Natural killer cell treated with Interleukin-12 subunit alpha and Interleukin-12 subunit beta and Interleukin-15 and Interleukin-18, amount 100 ng/mL, for 72 hours (primary cell): Measurements from ENCODE around the gene CTIF. TPM values are rescaled to one million over a fixed set of nuclear protein-coding genes. Genes with fewer than 3 reads are reported as not detected.

Experiments
- ATAC-seq, 2 donors: fragments of 150-1000 bp; cut with Tn5 transposase in 1 of 2; sonication (Bioruptor Pico), chemical (Tn5 transposase) in 1 of 2; 2 replicates each; pipeline ENCODE4 v1.10.0; 2021
- DNase-seq: peaks from one replicate; pipeline ENCODE4 v3.0.0; 2022; ENCODE audit warnings: low spot score
- H3K27ac Mint-ChIP-seq, 2 donors: 1 replicate in 1 of 2; 2 replicates in 1 of 2; pipeline ENCODE4 v1.8.0; 2022; ENCODE audit warnings: mixed read lengths in 2 of 2, mild to moderate bottlenecking in 1 of 2, moderate library complexity in 1 of 2
- H3K27me3 Mint-ChIP-seq, 2 donors: 1 replicate in 1 of 2; 2 replicates in 1 of 2; pipeline ENCODE4 v1.8.0; 2022; ENCODE audit warnings: mixed read lengths in 2 of 2
- H3K36me3 Mint-ChIP-seq: one replicate; pipeline ENCODE4 v1.8.0; 2022; ENCODE audit warnings: mixed read lengths
- H3K4me1 Mint-ChIP-seq, 2 donors: 1 replicate in 1 of 2; 2 replicates in 1 of 2; pipeline ENCODE4 v1.8.0; 2022; ENCODE audit warnings: low read depth in 2 of 2, mixed read lengths in 2 of 2, mild to moderate bottlenecking in 1 of 2
- H3K4me3 Mint-ChIP-seq: one replicate; pipeline ENCODE4 v1.8.0; 2022; ENCODE audit warnings: mixed read lengths
- H3K9me3 Mint-ChIP-seq: 2 replicates; pipeline ENCODE4 v1.8.0; 2022; ENCODE audit warnings: mixed read lengths
- total RNA-seq, 2 donors: library from RNA; stranded (reverse); gene quantifications; one replicate each; pipeline ENCODE4 v1.2.3, GENCODE V29; 2022

Gene CTIF
- total RNA-seq, 2 donors from 2014 or later, result 8.4 to 13.0 TPM

DNA sequence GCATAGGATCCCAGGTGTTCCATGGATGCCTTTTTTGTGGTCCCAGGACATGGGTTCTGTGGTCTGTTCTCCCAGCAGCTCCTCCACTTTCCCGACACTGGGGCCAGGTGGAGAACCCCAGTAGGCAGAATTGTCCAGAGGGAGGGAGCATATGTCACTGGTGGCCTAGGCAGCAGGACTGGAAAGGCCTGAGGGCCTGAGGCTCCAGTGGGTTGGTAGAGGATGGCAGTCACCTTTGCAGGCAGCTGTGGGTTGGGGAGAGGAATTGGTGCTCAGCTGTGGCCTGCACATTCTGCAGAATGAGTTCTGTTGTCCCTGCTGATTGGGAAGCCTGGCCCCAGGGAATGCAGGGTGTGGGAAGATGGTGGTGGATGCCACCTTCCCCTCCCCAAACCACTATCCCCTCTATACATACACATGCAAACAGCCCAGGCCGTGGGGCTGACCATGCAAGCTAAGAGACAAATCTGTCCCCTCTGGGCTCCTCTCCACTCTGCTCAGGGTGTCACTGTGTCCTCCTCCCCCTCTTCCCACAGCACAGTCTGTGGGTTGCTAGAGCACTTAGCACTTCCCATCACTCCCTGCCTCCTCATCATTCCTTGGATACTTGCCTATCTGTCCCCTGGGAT lies 11.4 kb downstream of the CTIF start:
- Mint-ChIP-seq H3K4me3 (no peak overlapping the region), H3K27ac (no peak overlapping the region), H3K36me3 (no peaks in the 10 kb centered on the region), H3K9me3 (no peaks in the 10 kb centered on the region), H3K4me1 (no peaks in the 10 kb centered on the region), H3K27me3 (peaks cover 0 to under 1% of the 10 kb centered on the region in 2 donors)
- no peak for DNase-seq
- ATAC-seq, result no peak

DNA sequence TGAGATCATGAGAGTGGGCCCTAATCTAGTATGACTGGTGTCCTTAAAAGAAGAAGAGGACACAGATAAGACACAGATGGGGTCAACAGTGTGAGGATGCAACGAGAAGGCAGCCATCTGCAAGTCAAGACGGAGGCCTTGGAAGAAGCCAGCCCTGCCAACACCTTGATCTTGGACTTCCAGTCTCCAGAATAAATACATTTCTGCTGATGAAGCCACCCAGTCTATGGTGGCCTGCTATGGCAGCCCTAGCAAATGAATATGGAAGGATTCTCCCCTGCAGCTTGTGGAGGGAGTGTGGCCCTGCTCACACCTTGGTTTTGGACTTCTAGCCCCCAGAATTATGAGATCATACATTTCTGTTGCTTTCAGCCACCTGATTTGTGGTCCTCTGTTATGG lies 12.3 kb downstream of the CTIF start:
- Mint-ChIP-seq H3K4me3 (no peak overlapping the region), H3K36me3 (no peaks in the 10 kb centered on the region)
- no peak for ATAC-seq

DNA sequence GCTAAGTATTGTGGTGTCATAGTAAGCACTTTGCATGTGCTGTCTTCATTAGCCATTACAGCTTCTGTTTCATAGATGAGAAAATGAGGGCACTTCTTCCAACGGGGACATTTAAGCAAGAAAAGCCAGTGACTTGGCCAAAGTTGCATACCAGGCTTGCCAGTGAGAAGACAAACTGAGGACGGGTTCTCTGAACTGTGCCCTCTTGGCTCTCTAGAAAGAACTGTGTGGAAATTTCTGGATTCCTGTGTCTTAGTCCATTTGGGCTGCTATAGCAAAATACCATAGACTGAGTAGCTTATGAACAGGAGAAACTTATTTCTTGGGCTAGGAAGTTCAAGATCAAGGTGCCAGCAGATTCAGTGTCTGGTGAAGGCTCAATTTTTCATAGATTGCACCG lies 13.3 kb downstream of the CTIF start:
- Mint-ChIP-seq H3K9me3 (no peaks in the 10 kb centered on the region), H3K36me3 (no peaks in the 10 kb centered on the region), H3K4me1 (no peaks in the 10 kb centered on the region), H3K27ac (no peak overlapping the region), H3K4me3 (no peak overlapping the region), H3K27me3 (no peaks in the 10 kb centered on the region)
- DNase-seq (no peak), ATAC-seq (no peak)

More for the DNA sequence above, 12.3 kb downstream of the CTIF start:
- H3K27ac Mint-ChIP-seq, result no peak overlapping the region
- no peaks in the 10 kb centered on the region for H3K4me1 Mint-ChIP-seq
- DNase-seq, result no peak
- no peaks in the 10 kb centered on the region for H3K27me3 Mint-ChIP-seq
- no peaks in the 10 kb centered on the region for H3K9me3 Mint-ChIP-seq

GRCh38 chr18:48553236-48553635 lies 14.4 kb downstream of the CTIF start:
- Mint-ChIP-seq H3K27me3 (peaks cover 0 to 2% of the 10 kb centered on the region in 2 donors), H3K36me3 (no peaks in the 10 kb centered on the region), H3K9me3 (no peaks in the 10 kb centered on the region), H3K4me1 (no peaks in the 10 kb centered on the region), H3K4me3 (no peak overlapping the region), H3K27ac (no peak overlapping the region)
- DNase-seq, result no peak
- ATAC-seq, result no peak

GRCh38 chr18:48554610-48555400 lies 16.0 kb downstream of the CTIF start:
- ATAC-seq (no peak), DNase-seq (no peak)
- H3K27me3 Mint-ChIP-seq, result peaks cover 0 to 2% of the 10 kb centered on the region in 2 donors
- no peaks in the 10 kb centered on the region for H3K36me3 Mint-ChIP-seq
- no peak overlapping the region for H3K4me3 Mint-ChIP-seq
- no peak overlapping the region for H3K27ac Mint-ChIP-seq
- H3K4me1 Mint-ChIP-seq, result no peaks in the 10 kb centered on the region
- H3K9me3 Mint-ChIP-seq, result no peaks in the 10 kb centered on the region

DNA sequence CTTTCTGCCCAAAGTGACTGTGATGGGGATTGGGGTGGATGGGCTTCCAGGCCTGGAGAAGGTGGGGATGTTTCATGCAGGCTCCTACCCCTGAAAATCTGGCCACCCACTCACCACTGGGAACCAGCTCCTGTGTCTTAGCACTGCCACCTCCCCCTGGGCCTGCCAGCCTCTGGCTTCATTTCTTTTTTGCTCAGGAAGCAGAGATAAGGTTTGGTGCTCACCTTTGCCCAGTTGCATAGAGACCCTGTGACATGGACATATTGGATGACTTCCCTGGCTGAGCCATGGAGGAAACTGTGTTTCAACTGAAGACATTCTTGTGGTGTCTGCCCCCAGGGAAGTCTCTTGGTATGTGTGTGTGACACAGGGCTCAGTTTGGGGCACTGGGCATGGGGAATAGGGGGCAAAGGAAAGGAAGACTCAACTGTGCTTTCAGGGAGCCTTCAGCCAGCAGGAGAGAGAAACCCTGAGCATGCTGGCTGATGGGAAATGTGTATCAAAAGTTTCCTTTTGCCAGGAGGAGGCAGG lies 16.7 kb downstream of the CTIF start:
- H3K9me3 Mint-ChIP-seq, result no peaks in the 10 kb centered on the region
- H3K4me3 Mint-ChIP-seq, result no peak overlapping the region
- no peak overlapping the region for H3K27ac Mint-ChIP-seq
- no peak for ATAC-seq
- no peaks in the 10 kb centered on the region for H3K36me3 Mint-ChIP-seq
- peaks cover 0 to 2% of the 10 kb centered on the region in 2 donors for H3K27me3 Mint-ChIP-seq
- H3K4me1 Mint-ChIP-seq, result no peaks in the 10 kb centered on the region
- DNase-seq, result no peak

GRCh38 chr18:48557640-48558174 lies 18.9 kb downstream of the CTIF start:
- H3K4me1 Mint-ChIP-seq, result no peaks in the 10 kb centered on the region
- no peak for ATAC-seq
- no peak for DNase-seq
- no peaks in the 10 kb centered on the region for H3K36me3 Mint-ChIP-seq
- H3K27ac Mint-ChIP-seq, result no peak overlapping the region
- no peaks in the 10 kb centered on the region for H3K9me3 Mint-ChIP-seq
- H3K27me3 Mint-ChIP-seq, result peaks cover 0 to 2% of the 10 kb centered on the region in 2 donors
- no peak overlapping the region for H3K4me3 Mint-ChIP-seq

- Mint-ChIP-seq H3K27me3 (peaks cover 0 to 2% of the 10 kb centered on the region in 2 donors), H3K27ac (no peak overlapping the region), H3K36me3 (no peaks in the 10 kb centered on the region), H3K4me3 (no peak overlapping the region), H3K9me3 (no peaks in the 10 kb centered on the region), H3K4me1 (no peaks in the 10 kb centered on the region)
- DNase-seq, result no peak
- ATAC-seq, result no peak
These were observed 19.4 kb downstream of the CTIF start for GRCh38 chr18:48558248-48558647.

- Mint-ChIP-seq H3K36me3 (no peaks in the 10 kb centered on the region), H3K27ac (no peak overlapping the region), H3K27me3 (peaks cover 0 to 2% of the 10 kb centered on the region in 2 donors), H3K4me1 (peaks cover 0 to 12% of the 10 kb centered on the region in 2 donors), H3K4me3 (no peak overlapping the region), H3K9me3 (no peaks in the 10 kb centered on the region)
- DNase-seq (no peak), ATAC-seq (no peak)
These were observed 21.7 kb downstream of the CTIF start for GRCh38 chr18:48560491-48560890.

- Mint-ChIP-seq H3K36me3 (no peaks in the 10 kb centered on the region), H3K9me3 (no peaks in the 10 kb centered on the region), H3K4me1 (peaks cover 4 to 12% of the 10 kb centered on the region in 2 donors), H3K27ac (no peak overlapping the region), H3K4me3 (no peak overlapping the region), H3K27me3 (peaks cover 0 to 2% of the 10 kb centered on the region in 2 donors)
- ATAC-seq, result no peak
- no peak for DNase-seq
These were observed 23.2 kb downstream of the CTIF start for GRCh38 chr18:48562075-48562474.

DNA sequence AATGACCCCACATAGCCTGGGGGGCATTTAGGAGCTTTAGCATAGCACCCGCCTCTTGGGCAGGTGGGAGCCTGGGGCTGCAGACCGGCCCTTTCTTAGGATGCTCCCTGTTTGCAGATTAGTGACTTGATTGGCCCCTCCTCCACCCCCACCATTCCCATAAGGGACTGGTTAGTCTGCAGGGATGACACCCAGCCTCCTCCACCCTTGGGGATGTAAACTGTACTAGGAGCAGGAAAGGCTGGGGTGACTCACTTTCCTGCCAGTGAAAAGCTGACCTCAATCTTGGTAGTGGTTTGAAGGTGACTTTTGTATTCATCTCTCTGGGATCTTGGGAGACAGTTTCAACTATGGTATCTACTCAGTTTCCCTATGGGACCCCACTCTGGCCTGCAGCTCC lies 24.2 kb downstream of the CTIF start:
- peaks cover 4 to 12% of the 10 kb centered on the region in 2 donors for H3K4me1 Mint-ChIP-seq
- no peak for ATAC-seq
- no peak overlapping the region for H3K4me3 Mint-ChIP-seq
- no peak overlapping the region for H3K27ac Mint-ChIP-seq
- H3K36me3 Mint-ChIP-seq, result no peaks in the 10 kb centered on the region
- H3K27me3 Mint-ChIP-seq, result peaks cover 0 to under 1% of the 10 kb centered on the region in 2 donors
- no peak for DNase-seq
- H3K9me3 Mint-ChIP-seq, result no peaks in the 10 kb centered on the region

GRCh38 chr18:48564139-48564538 lies 25.3 kb downstream of the CTIF start:
- H3K27ac Mint-ChIP-seq, result no peak overlapping the region
- no peaks in the 10 kb centered on the region for H3K27me3 Mint-ChIP-seq
- no peaks in the 10 kb centered on the region for H3K36me3 Mint-ChIP-seq
- no peak overlapping the region for H3K4me3 Mint-ChIP-seq
- no peaks in the 10 kb centered on the region for H3K9me3 Mint-ChIP-seq
- DNase-seq (no peak), ATAC-seq (peak; percentile 22 to 43)
- peaks cover 4 to 12% of the 10 kb centered on the region in 2 donors for H3K4me1 Mint-ChIP-seq

DNA sequence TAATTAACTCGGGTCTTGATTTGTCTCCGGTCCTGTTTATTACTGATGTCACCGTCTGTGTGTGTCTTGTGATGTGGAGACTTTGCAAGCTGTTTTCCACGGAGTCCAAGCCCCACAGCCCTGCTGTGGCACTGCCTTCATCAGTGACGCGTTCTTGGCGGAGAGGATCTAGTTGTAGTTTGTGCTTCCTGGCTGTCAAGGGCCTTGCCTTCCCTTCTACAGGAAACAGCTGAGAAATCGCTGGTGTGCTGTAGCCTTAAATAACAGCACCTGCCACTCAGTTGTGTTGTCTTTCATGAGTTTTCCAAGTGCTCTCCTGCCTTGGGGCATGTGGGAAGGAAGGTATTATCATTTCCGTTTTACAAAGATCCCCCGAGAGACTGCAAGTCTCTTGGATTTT lies 26.3 kb downstream of the CTIF start:
- ATAC-seq (no peak), DNase-seq (no peak)
- Mint-ChIP-seq H3K4me3 (no peak overlapping the region), H3K9me3 (no peaks in the 10 kb centered on the region), H3K4me1 (peaks cover 4 to 12% of the 10 kb centered on the region in 2 donors), H3K27me3 (no peaks in the 10 kb centered on the region), H3K36me3 (no peaks in the 10 kb centered on the region), H3K27ac (peak overlapping the region in 1 of 2 donors; percentile 25)

GRCh38 chr18:48566589-48566988 lies 27.8 kb downstream of the CTIF start:
- Mint-ChIP-seq H3K27ac (no peak overlapping the region), H3K9me3 (no peaks in the 10 kb centered on the region), H3K4me3 (no peak overlapping the region), H3K27me3 (no peaks in the 10 kb centered on the region), H3K4me1 (peaks cover 4 to 12% of the 10 kb centered on the region in 2 donors), H3K36me3 (no peaks in the 10 kb centered on the region)
- ATAC-seq (no peak), DNase-seq (no peak)
